ENCODE results near the gene ATG7.
"Not testable (repeated sequence)": the region's sequence is repeated elsewhere in the genome, so short reads cannot be mapped to it uniquely, and the experiment has no call there.

The ATG7 gene

DNA sequence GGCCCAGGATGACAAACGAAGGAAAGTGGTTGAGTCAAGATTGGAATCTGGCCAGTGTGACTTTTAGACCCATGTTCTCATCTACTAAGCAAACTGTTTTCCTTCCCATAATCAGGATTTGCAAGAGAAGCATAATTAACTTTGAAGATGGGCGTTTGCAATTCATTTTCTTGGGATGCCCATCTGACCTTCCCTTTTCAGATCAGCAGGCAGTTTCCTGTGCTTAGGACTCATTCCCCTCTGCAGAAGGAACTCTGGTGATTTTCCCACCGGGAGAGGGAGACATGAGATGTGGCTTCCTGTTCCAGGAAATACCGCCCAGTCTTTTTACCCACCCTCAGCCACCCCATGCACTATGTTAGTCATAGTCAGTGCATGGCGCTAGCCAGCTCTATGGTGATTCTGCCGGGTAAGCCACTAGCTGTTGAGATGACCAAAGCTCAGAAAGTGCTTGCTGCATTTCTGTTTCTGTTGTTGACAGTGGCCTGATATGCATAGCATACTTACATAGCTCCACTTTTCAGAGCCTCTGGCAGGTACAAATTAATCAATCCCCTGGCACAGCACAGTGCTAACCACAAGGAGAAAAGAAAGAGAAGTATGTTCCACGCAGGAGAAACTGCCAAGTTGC, 242.1 kb downstream of the ATG7 start:
- DNase-seq: no peak

DNA sequence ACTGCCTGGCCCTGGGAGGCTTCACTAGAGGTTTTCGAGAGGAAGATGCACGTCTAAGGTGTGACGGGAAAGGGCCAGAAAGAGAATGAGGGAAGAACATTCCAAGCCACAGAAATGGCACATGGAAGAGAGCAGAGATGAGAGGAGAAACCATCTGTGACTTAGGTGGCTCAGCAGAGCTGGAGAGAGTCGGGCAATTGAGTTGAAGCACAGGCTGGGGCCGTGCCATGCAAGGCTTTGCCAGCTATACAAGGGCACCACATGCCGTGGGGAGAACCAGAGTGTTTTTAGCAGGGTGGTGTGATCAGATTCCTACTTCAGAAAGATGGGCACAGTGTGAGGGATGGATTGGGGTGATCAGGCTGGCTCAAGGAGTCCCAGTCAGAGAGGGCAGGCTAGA, 245.4 kb downstream of the ATG7 start:
- no peak for DNase-seq

DNA sequence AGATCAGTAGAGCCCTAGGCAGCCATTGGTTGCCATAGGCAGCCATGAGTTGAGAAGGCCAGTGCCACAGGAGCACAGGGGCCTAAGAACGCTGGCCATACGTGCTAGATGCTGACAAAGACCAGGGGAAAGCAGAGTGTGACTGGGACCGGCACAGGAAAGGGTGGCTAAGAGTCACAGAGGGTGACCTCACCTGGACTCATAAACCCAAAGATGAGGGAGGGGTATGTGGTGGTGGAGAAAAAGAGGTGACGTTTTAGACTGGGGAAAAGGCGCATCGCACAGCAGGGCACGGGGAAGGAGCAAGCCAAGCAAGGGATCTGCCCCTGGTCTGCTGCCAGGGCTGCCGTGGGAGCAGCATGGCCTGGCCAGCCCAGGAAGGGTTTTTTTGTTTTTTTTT, 249.0 kb downstream of the ATG7 start:
- no peak for DNase-seq

DNA sequence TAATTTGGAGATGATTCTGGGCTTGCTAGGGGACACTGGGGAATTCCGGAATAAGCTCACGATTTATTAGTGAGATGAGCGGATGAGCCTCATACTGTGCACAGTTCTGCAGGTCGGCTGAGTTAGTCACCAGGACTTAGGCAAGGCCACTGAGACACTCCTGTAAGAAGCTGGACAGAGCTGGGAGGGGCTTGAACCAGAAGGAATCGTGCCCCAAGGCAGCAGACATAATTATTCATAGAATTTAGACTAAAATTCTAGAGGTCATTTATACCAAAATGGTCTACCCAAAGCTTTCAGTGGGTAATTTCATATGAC, 250.2 kb downstream of the ATG7 start:
- DNase-seq: no peak

DNA sequence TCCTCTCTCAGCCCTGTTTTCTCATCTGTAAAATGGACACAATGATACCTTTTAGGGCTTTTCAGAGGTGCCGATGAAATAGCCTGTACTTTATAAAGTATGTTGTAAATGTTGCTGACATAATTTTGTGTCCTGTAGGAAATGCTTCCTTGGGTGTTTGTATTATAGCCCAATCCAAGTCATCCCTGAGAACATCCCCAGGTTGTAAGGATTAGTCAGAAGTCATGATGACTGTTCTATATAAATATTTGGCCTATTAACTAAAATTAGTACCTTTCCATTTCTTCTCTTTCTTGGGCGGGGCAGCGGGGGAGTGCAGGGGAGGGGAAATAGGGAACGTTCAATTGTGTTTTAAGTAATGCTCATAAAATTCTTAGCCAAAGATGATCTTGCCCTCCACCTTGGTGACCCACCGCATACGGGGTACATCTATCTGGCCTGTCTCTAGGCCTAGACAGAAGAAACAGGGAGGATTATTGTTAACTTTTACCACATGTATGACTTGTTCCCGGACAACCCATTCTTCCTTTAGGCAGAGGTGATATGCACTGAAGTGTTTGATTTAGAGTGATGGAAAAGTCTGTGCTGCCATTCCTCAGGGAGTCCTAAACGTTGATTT, 250.9 kb downstream of the ATG7 start:
- no peak for DNase-seq

DNA sequence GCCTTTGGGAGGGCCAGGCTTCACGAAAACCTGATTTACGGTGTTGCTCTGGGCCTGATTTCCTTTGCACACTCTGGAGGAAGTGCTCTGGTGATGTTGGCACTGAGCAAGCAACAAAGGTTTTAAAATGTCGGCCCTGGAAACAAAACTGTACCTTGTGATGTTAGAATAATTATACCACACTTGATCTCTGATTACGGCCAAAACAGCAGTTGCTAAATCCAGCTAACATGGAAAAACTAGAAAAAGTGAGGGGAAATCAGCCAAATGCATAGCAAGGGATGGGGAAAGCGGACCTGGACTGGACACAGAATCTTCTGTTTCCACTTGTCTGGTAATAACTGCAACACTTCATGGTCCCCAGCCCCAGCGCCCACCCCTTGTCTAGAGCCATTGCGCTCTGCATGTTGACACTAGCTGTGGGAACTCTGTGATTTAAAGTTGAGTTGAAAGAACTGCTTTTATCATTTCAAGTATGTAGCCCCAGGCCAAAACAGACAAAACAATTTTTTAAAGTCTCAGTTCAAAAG, 251.4 kb downstream of the ATG7 start:
- DNase-seq: no peak

DNA sequence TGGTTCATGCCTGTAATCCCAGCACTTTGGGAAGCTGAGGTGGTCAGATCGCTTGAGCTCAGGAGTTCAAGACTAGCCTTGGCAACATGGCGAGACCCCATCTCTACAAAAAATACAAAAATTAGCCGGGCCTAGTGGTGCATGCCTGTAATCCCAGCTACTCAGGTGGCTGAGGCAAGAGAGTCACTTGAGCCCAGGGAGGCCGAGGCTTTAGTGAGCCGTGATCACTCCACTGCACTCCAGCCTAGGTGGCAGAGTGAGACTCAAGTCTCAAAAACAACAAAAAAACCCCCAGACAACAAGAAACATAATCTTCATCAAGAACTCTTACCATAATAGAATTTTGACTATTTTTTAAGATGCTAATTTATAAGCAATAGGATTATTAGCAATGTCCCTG, 253.9 kb downstream of the ATG7 start:
- DNase-seq: not testable (repeated sequence)

DNA sequence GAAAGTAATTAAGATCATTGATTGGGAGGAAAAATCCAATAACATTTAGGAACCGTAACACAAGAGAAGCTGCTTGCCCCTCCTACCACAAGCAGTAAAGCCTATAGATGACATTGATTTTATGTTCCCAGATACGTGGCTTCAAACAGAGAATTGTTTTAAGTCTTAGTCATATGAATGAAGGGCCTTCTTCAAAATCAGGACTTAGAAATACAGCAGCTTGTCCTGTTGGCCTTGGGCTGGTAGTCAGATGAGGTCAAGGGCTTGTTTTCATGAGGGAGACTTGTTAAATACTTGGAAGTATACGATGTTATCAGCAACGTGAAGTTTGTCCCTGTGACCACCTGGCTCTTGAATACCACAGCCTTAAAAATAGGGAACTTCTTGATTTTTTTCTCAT, 257.1 kb downstream of the ATG7 start:
- DNase-seq: no peak

DNA sequence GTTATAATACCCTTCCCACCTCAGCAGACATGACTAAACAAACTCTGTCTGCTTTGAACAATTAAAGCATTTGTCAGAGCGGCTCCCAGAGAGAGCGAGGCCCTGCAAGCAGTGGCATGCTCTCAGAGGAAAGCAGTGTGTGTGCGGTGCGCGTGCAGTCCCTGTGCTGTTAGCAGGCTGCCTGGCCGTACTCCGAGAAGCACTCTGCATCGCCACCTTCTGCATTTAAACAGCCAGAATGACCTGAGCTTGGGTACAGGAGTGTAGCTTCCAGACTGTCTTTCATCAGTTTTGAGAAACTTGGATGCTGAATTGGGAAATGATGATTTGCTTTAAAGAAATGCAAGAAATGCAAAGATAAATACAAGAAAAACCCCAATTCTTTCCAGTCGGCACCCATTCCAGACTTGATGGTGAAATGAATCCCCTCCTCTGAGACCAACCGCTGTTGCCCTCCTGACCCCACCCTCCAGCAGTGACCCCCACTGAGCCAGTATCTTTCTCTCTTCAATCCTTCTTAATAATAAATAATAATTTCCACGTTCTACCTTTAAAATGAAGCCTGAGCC, 258.0 kb downstream of the ATG7 start:
- DNase-seq: no peak

DNA sequence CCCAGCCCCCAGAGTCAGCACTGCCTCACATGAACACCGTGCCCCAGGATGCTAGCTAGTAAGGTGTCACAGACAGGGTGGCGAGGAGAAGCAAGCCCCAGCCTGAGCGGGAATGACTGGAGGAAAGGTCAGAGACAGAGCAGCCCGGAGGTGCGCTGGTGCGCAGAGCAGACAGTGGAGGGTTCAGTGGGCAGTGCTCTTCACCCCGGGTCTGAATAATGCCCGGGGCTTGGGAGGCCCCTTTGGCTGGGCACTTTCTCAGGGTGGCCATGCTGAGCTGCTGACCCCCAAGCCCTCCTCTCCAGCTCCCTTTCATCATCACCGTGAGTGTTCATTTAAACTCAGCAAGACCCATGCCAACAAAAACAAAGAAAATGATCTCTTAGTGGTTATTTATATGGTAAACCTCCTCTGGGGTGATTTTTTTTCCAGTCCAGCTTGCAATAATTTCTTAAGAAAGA, 260.8 kb downstream of the ATG7 start:
- DNase-seq: no peak

DNA sequence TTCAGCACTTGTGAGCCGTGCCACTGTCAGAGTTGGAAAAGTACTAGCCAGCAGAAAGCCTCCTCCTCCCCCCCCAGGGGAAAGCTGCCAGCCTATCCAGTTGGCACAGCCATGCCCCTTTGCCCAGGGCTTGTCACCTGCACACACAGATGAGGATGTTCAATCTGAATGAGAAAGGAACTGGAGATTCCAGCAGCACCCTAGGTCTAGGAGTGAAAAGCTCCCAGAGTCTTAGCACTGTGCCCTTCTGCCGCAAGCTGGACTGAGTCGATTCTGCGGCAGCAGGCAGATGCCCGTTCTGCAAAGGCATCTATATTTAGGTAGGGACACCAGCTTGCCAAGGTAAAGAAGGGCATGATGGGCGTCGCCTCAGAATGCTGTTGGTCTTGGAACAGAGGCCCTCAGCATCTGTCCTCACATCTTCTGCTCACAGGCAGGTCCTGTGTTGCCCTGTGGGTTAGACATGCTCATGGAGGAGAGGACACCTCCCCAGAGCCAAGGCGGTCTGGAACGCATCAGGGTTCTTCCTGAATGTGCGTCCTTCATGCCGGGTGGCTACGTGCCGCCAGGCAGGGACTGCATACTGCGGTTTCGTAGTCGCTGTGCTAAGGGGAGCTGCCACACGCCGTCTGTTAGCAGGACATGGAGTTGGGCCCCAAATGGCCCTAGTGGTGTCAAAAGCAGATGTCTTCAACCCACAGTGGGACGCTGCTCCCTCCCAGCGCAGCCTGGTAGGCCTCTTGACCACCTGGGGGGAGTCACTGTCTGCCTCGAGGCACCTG, 262.0 kb downstream of the ATG7 start:
- no peak for DNase-seq

DNA sequence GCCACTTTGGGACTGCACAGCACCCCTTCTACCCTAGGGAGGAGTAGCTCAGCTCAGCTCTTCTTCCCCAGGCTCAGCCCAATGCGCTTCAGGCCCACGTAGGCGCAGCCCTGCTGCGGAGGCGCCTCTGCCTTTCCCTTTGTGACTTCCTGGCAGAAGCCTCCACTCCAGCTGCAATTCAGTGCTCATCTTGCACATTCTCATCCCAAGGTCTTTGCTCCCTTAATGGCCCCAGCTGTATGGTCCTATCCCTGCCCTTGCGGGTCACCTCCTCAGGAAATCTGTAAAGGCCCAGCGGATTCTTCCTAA, 262.6 kb downstream of the ATG7 start:
- DNase-seq: no peak

DNA sequence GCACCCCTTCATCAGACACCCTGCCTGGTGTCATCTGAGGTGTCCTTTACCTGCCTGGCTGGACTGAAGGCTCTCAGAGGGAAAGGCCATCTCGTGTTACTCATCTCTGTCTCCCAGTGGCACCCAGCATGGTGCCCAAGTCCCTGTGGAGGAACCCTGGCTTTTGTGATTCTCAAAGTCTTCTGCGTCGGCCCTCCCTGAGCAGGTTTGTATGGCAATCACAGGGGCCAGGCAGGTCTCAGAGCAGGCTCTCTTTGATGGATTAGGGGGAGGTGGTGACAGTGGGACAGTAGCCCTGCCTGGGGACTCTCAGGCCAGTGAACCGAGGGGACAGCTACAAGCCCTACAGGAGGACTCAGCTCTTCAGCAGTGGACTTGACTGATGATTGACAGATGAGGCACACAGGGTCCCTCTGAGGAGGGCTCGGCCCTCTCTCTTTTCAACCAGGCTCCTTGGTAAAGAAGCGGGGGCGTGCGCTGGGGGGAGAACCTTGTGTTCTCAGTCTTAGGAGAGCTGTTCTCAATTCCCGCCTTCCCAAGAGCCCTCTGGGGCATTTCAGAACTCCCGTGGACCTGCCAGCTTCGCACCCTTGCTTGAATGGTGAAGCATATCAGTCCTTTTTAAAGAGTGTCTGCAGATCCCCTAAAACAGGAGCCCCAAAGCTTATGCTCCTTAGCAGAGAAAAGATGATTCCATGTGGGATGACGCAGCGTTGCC, 263.2 kb downstream of the ATG7 start:
- DNase-seq: no peak

DNA sequence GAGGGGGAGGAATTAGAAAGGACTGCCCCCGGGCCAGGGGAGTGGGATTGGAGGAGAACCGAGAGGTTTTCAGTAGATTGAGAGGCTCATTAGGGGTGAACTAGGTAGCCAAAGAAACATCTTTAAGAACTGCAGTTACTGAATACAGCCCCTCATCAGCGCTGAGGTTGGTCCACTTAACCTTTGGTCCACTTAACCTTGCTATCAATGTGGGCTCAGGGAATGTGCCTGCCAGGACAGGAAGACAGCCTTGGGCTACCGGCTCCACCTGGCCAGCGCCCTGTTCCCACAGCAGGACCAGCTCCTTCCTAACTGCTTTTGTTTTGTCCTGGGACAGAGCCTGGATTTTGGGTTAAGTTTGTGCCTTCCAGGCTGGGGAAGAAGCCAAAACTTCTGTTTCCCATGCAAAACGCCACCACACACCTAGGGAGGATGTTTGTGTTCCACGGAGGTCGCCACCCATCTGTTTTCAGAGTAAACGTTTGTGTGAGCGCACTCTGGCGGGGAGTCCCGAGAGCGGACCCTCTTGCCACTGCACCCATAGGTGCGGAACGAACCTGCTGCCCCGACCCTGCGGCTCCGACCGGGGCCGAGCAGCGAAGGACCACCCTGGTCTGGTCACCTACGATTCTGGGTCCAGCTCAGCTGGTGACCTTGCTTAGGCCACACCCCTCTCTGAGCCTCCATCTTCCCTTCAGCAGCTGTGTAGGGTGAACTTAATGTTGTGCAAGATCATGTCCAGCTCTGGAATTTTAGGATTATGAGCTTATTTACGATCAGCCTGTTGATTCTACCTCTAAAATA, 264.1 kb downstream of the ATG7 start:
- no peak for DNase-seq

DNA sequence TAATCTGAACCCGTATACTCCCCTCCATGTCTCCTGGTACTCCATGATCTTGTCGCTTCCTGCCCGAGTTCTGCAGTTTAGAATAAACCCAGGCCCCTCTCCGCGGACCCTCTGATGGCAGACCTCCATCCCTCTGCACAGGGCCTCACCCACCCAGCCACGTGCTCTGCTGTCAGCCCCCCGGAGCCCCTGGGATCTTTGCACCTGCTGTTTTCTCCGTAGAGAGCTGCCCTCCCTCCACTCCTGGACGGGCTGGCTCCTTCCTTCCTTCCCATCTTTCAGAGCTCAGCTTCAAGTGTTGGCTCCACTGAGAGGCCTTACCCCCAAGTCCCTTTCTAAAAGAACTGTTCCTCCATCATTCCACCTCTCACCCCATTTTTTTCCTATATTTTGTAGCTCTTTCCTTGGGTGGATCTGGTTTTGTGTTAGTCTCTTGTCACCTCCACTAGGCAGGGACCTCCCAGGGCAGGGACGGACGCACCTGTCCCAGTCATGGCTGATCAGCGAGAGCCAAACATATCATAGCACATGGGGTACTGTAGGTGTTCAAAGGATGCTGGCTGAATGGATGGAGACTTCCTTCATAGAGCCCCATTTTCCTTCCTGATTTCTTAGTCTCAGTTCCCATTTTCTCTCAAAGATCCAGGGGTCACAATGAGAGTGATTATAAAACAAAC, 264.9 kb downstream of the ATG7 start:
- no peak for DNase-seq

DNA sequence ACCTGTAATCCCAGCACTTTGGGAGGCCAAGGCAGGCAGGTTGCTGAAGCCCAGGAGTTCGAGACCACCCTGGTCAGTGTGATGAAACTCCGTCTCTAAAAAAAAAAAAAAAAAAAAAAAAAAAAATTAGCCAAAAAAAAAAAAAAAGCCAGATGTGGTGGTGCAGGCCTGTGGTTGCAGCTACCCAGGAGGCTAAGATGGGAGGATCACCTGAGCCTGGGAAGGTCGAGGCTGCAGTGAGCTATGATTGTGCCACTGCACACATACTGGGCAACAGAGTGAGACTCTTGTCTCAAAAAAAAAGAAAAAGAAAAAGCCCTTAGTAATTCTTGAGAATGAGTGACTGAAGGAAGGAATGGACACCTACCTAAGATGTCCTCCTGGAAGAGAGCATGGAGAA, 266.4 kb downstream of the ATG7 start:
- no peak for DNase-seq

DNA sequence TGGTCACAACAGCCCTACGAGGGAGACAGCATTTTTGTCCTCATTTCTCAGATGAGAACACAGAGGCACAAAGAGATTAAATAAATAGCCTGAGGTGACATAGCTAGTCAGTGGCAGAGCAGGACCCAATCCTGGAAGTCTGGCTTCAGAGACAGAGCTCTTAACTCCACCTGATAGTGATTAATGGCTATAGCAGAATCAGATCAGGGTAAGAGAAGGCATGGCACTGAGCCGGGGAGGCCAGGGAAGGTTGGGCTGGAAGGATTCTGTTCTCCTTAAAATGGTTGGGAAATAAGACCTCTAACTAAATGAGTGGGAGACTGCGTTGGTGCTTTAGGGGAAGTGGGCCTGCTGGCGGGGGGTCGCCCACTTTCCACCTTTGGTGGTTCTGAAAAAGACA, 267.0 kb downstream of the ATG7 start:
- DNase-seq: no peak

DNA sequence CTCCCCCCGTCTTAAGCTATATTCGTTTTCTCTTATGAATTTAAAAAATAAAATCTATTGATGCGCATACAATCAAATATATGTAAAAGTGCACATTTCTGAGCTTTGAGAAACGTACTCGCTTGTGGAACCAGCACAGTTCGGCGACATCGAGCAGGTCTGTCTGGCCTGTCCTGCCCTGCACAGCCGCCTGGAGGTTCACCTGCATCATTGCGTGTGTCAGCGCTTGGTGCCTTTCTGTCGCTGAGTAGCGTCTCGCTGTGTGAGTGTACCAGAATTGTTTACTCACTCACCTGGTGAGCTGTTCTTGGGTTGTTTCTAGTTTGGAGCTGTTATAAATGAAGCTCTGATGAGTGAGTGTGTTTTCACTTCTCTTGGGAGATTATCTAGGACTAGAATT, 267.5 kb downstream of the ATG7 start:
- no peak for DNase-seq

DNA sequence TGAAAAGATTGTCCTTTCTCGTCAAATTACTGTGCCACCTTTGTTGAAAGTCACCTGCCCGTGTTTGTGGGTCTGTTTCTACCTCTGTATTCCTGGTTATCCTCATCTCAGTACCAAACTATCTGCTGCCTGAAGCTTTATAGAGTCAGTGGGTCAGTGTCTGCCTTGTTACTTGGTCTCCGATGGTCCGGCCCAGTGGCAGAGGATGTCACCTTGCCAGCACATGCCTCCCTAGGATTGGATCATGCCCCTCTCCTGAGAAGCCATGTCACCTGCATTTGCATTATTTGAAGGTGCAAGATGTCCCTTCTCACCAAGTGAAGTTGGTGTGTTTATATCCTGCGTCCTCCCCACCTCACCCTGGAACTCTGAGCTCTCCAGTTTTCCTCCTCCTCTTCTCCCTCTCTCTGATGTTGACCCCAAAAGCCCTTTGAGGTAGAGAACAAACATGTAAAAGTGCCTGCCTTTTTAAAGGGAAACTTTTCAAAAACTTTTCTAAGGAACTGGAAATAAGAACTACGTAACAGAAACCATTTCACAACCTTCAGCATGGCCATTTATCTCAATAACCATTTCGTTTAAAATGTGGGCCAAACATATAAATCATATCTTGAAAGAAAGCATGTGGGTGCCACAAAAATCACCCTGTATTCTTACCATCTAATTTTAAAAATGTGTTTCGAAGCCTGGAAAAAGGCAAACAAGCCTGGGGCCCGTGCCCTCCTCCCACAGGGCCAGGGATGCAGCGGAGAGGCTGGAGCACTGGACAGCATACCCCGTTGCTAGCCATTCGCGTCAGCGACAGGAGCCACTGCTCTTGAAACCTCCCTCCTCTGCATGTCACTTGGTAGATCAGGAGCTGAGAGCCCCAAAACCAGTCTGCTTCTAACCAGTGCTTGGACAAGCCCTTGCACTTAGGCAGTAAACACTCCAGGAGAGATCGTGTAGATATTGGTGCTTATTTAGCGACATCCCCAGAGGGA, 269.4 kb downstream of the ATG7 start:
- DNase-seq: no peak

DNA sequence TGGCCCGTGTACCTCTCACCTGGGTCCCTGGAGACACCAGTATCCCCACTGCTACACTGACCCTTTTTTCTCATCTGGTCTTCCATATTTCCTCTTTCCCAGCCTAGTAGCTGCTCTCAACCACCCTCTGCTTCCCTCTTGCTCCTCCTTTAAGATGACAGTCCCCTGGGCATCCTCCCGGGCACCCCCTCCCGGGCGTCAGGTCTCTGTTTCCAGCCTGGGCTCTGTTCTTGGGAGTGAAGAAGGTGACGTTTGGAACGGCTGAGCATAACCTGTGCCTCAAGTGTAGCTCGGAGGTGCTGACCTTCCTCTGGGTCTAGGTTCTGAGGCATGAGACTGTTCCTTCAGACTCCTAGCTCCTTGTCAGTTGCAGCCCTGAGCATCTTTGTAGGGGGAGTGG, 270.4 kb downstream of the ATG7 start:
- DNase-seq: no peak
